Measurements from ENCODE around the gene IL9R.
"Not testable (repeated sequence)": the region's sequence is repeated elsewhere in the genome, so short reads cannot be mapped to it uniquely, and the experiment has no call there.

The IL9R gene

GRCh38 chrX:155993421-155993820 is 4.1 kb upstream of the IL9R start:
- no peak for DNase-seq (ENCODE audit: low spot score)
- in situ Hi-C loops (cut with MboI; ENCODE audit: low pct_unique_long_range_greater_than_20kb, low sequenced_read_pairs, unreplicated experiment): no loop called here
- TF ChIP-seq CTCF (IDR thresholded peaks at IDR 0.05; ENCODE audit: extremely low read depth, insufficient read depth, missing control alignments): no peak

GRCh38 chrX:155995321-155995875 is 2.1 kb upstream of the IL9R start:
- in situ Hi-C loops (cut with MboI; ENCODE audit: low pct_unique_long_range_greater_than_20kb, low sequenced_read_pairs, unreplicated experiment): no loop called here
- TF ChIP-seq CTCF (IDR thresholded peaks at IDR 0.05; ENCODE audit: extremely low read depth, insufficient read depth, missing control alignments): no peak
- no peak for DNase-seq (ENCODE audit: low spot score)

GRCh38 chrX:155998116-155998515 is 620 bp downstream of the IL9R start:
- in situ Hi-C loops (cut with MboI; ENCODE audit: low pct_unique_long_range_greater_than_20kb, low sequenced_read_pairs, unreplicated experiment): no loop called here
- no peak for TF ChIP-seq CTCF (IDR thresholded peaks at IDR 0.05; ENCODE audit: extremely low read depth, insufficient read depth, missing control alignments)
- no peak for DNase-seq (ENCODE audit: low spot score)

- in situ Hi-C loops (cut with MboI; ENCODE audit: low pct_unique_long_range_greater_than_20kb, low sequenced_read_pairs, unreplicated experiment): no loop called here
- TF ChIP-seq CTCF (IDR thresholded peaks at IDR 0.05; ENCODE audit: extremely low read depth, insufficient read depth, missing control alignments): no peak
- DNase-seq (ENCODE audit: low spot score): no peak
These were observed 1.4 kb downstream of the IL9R start for GRCh38 chrX:155998761-155999510.

- DNase-seq (ENCODE audit: low spot score); in situ Hi-C loops (cut with MboI; ENCODE audit: low pct_unique_long_range_greater_than_20kb, low sequenced_read_pairs, unreplicated experiment): not testable (repeated sequence)
These were observed 2.3 kb downstream of the IL9R start for GRCh38 chrX:155999751-156000150.

- DNase-seq (ENCODE audit: low spot score): no peak
- in situ Hi-C loops (cut with MboI; ENCODE audit: low pct_unique_long_range_greater_than_20kb, low sequenced_read_pairs, unreplicated experiment): no loop called here
- no peak for TF ChIP-seq CTCF (IDR thresholded peaks at IDR 0.05; ENCODE audit: extremely low read depth, insufficient read depth, missing control alignments)
These were observed 2.9 kb downstream of the IL9R start for GRCh38 chrX:156000361-156000926.

GRCh38 chrX:156001001-156001666 is 3.6 kb downstream of the IL9R start:
- in situ Hi-C loops (cut with MboI; ENCODE audit: low pct_unique_long_range_greater_than_20kb, low sequenced_read_pairs, unreplicated experiment): no loop called here
- no peak for DNase-seq (ENCODE audit: low spot score)

More at GRCh38 chrX:156001001-156001666, 3.6 kb downstream of the IL9R start:
- TF ChIP-seq CTCF (IDR thresholded peaks at IDR 0.05; ENCODE audit: extremely low read depth, insufficient read depth, missing control alignments): no peak

All from GM13977 (cell line).